KOPT-K1 (cell line): Measurements from ENCODE around the gene AGAP3.

Source experiments
- H3K27ac ChIP-seq: fragments of 200-600 bp; sonication (generic); 2 replicates; pipeline ENCODE4 v1.5.1; 2016; ENCODE audit warnings: antibody characterized with exemption, mild to moderate bottlenecking, low read depth, low read length; ENCODE audit not compliant: poor library complexity, severe bottlenecking
- H3K36me3 ChIP-seq: fragments of 200-600 bp; sonication (generic); 2 replicates; pipeline ENCODE4 v1.5.1; 2017; ENCODE audit warnings: antibody characterized with exemption, mild to moderate bottlenecking, low read length, moderate library complexity; ENCODE audit not compliant: insufficient read depth
- H3K9me3 ChIP-seq: fragments of 200-600 bp; sonication (generic); 2 replicates; pipeline ENCODE4 v1.5.1; 2017; ENCODE audit warnings: antibody characterized with exemption, low read length, mild to moderate bottlenecking; ENCODE audit not compliant: insufficient read depth, poor library complexity, severe bottlenecking

Gene AGAP3

DNA sequence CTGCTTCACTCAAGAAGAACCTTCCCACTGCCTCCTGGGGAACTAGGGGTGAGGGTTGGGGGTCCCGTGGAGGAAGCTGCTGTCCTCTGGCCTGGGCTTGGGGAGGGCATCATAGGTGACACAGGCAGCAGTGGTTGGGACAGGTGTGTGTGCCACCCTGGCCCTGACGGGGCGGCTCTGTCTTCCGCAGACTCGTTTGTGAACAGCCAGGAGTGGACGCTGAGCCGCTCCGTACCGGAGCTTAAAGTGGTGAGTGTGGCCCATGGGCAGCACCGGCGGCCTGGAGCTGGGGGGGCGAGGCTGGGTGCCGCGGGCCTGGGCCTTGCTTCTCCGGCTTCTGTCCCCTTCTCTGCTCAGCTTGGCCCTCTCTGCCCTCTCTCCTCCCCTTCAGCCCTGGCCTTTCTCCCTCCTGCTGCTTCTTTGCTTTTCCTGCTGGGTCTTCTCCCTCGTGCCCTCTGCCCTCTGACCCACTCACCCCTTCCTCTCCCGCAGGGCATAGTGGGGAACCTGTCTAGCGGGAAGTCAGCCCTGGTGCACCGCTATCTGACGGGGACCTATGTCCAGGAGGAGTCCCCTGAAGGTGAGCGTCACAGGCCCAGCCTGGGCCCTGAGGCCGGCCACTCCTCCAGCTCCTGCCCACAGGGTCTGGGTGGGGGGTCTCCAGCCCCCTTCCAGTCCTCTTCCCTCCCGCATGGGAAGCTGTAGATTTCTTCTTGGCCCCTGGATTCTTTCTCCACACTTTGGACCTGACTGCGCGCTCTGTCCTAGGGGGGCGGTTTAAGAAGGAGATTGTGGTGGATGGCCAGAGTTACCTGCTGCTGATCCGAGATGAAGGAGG, 30.5 kb downstream of the AGAP3 start:
- peak overlapping the region; percentile 81 for H3K27ac ChIP-seq

GRCh38 chr7:151117565-151117964, 31.3 kb downstream of the AGAP3 start:
- Histone ChIP-seq H3K36me3 (0 out of 2 replicates have a peak, but pooled peaks cover 3% of the 10 kb centered on the region), H3K9me3 (no peaks in the 10 kb centered on the region)

More for the DNA sequence above, 30.5 kb downstream of the AGAP3 start:
- no peaks in the 10 kb centered on the region for H3K9me3 ChIP-seq
- 0 out of 2 replicates have a peak, but pooled peaks cover 3% of the 10 kb centered on the region for H3K36me3 ChIP-seq

DNA sequence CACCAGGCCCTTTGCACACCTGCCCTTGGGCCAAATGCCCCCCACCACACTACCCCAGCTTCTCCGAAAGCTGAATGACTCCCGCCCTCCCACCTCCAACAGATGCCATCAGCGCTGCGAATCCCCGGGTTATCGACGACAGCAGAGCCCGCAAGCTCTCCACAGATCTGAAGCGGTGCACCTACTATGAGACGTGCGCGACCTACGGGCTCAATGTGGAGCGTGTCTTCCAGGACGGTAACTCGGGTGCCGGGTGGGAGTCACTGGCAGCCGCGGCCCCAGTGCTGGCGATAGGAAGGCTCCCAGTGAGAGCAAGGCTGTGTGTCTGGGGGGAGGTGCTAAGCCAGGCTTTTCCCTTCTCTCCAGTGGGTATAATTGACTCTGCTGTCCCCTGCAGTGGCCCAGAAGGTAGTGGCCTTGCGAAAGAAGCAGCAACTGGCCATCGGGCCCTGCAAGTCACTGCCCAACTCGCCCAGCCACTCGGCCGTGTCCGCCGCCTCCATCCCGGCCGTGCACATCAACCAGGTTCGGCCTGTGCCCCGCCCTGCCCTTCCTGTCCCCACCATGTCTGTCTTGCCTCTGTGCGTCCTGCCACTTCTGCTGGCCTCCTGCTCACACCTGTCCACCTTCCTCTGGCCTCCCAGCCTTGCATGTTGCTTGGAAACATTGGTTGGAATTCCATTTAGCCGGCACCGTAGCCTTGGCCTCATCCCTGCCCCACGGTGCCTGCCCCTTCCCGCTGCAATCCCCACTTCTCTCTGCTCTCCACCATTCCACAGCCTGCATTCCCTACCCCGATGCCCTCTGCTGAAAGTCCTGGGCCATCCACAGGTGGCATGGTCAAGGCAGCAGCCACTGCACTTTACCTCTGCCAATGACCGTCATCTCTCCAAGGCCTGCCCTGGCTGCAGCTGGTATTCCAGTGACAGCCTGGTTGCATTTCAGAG, 32.1 kb downstream of the AGAP3 start:
- H3K27ac ChIP-seq, result peak overlapping the region; percentile 81
- H3K9me3 ChIP-seq, result no peaks in the 10 kb centered on the region
- H3K36me3 ChIP-seq, result 0 out of 2 replicates have a peak, but pooled peaks cover 3% of the 10 kb centered on the region

More at GRCh38 chr7:151117565-151117964, 31.3 kb downstream of the AGAP3 start:
- peak overlapping the region; percentile 81 for H3K27ac ChIP-seq

- Histone ChIP-seq H3K9me3 (no peaks in the 10 kb centered on the region), H3K27ac (no peak overlapping the region), H3K36me3 (0 out of 2 replicates have a peak, but pooled peaks cover 3% of the 10 kb centered on the region)
Observed at GRCh38 chr7:151119055-151119415, 32.8 kb downstream of the AGAP3 start.

GRCh38 chr7:151119902-151120301, 33.6 kb downstream of the AGAP3 start:
- Histone ChIP-seq H3K27ac (no peak overlapping the region), H3K36me3 (peaks cover 5% of the 10 kb centered on the region; the same call in 1 of the 2 replicates), H3K9me3 (no peaks in the 10 kb centered on the region)

- Histone ChIP-seq H3K27ac (no peak overlapping the region), H3K36me3 (peaks cover 9% of the 10 kb centered on the region; the same call in 1 of the 2 replicates), H3K9me3 (no peaks in the 10 kb centered on the region)
Observed at GRCh38 chr7:151120896-151121295, 34.6 kb downstream of the AGAP3 start.

DNA sequence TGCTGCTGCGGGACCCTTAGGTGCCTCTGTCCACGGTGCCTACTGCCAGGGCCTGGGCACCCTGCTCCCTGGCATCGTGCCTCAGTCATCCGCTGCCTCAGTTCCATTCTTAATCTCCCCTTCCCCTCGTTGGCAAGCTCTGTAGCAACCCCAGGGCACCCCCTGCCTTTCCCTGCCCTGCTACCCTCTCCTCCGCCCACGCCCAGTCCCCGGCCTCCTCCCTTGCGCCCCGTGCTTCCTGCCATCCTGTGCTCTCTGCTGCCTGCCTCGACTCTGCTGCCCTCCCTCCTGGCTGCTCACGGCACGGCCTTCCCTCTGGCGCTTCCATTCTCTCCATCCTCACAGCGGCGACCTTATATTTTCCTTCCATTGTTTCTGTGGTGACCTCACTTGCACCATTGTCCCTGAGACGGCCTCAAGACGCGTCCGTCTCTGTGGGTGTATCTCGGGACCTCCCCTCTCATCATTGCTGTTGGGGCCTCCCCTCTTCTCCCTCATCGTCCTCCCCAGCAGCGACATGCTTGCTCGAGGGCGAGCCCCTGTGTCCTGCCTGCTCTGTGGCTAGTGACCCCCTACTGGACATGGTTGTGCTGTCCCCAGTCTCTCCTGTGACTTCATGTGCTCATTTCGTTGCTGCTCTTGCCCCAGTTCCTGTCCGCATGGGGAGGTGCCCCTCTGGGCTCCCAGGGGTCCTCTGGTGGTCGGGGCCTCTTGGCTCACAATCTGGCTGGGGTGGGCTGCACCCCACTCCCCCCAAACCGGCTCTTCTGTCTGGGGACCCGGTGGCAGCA, 35.3 kb downstream of the AGAP3 start:
- H3K27ac ChIP-seq, result no peak overlapping the region
- peaks cover 9% of the 10 kb centered on the region; the same call in 1 of the 2 replicates for H3K36me3 ChIP-seq
- H3K9me3 ChIP-seq, result no peaks in the 10 kb centered on the region

GRCh38 chr7:151122276-151122675, 36.0 kb downstream of the AGAP3 start:
- Histone ChIP-seq H3K36me3 (peaks cover 9% of the 10 kb centered on the region; the same call in 1 of the 2 replicates), H3K27ac (no peak overlapping the region), H3K9me3 (no peaks in the 10 kb centered on the region)

DNA sequence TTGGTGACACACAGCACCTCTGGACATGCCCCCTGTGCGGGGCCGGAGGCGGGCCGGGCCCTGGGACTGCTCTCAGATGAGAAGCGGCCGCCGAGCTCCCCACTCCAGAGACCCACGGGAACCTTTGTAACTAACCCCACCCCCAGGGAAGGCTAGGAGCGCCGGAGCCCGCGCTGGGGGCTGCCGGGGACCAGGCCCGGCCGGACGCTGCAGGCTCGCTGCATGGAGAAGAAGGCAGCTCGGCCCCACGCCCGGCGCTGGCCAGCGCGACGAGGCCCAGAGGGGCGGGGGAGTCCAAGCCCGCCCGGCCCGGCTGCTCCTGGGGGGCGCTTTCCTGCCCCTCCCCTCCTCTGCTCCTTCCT, 36.5 kb downstream of the AGAP3 start:
- Histone ChIP-seq H3K36me3 (peaks cover 9% of the 10 kb centered on the region; the same call in 1 of the 2 replicates), H3K27ac (no peak overlapping the region), H3K9me3 (no peaks in the 10 kb centered on the region)

DNA sequence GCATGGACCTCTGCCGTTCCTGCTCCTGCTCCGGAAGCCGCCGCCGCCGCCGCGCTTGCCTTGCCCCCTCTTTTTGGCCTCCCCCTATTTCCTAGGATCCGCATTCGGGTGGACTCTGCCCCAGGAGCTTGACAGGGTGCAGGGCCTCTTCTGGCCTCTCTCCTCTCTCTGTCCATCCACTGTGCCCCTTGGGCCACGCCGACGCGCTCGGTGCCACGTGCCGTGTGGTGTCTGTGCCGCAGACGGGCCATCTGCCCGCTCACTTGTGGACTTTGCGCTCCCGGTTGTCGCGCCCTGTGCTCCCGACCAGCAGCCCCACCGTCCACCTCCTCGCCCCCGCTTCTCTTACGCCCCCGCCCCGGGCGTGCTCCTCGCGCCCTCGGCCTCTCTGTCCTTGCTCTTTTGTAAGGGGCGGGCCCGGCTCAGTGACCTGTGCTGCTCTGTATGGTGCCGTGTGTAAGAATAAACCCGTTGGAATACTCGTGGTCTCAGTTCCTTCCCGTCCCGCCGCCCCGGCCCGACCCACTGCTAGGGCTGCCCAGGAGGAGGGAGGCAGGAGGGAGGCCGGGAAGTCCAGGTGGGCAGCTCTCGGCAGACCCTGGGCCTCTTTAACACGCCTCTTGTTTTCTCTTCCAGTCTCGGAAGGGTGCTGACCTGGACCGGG, 37.0 kb downstream of the AGAP3 start:
- no peaks in the 10 kb centered on the region for H3K9me3 ChIP-seq
- H3K27ac ChIP-seq, result no peak overlapping the region
- H3K36me3 ChIP-seq, result peaks cover 9% of the 10 kb centered on the region; the same call in 1 of the 2 replicates

- H3K27ac ChIP-seq, result no peak overlapping the region
- H3K9me3 ChIP-seq, result no peaks in the 10 kb centered on the region
- peaks cover 12% of the 10 kb centered on the region; the same call in 1 of the 2 replicates for H3K36me3 ChIP-seq
Observed at GRCh38 chr7:151123822-151124464, 37.7 kb downstream of the AGAP3 start.

DNA sequence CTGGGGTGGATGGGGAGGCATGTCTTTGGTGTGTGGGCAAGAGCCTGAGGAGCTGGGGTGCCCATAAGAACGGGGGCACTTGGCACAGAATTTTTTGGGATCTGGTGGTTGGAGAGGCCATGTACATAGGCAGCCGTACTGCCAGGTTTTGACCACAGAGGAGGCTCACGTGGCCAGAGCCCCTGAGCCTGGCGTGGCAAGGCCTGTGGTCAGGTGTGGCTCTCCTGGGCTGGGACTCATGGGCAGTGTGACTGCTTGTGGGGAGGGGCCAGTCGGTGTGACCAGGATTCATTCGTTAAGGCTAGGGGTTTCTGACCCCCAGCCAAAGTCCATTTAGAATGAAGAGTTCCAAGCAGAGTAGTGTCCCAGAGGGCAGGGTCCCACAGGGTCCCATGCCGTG, 38.2 kb downstream of the AGAP3 start:
- no peaks in the 10 kb centered on the region for H3K9me3 ChIP-seq
- H3K36me3 ChIP-seq, result peaks cover 12% of the 10 kb centered on the region; the same call in 1 of the 2 replicates

DNA sequence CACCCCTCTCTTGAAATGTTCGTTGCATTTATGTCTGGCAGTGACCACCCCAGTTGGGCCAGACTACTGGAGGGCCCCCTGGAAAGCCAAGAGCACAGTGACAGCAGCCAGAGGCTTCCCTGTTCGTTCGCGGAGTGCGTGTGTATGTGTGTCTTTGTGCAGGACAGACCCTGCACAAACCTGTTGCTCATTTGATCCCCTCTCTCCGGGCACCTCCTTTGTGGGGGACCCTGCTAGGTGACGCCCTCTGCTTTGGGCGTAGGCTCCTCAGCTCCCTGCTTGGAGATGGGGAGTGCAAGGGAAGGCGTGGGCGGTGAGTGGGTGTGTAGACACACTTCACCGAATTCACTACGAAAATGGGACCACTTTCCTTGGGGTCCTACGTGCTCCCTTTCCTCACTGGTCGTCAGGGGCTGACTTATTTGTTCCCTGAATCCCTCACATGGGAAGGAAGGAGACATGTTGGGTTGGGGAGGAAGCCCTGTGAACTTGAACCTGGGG, 38.7 kb downstream of the AGAP3 start:
- no peaks in the 10 kb centered on the region for H3K9me3 ChIP-seq
- no peak overlapping the region for H3K27ac ChIP-seq
- H3K36me3 ChIP-seq, result peaks cover 12% of the 10 kb centered on the region; the same call in 1 of the 2 replicates

More for the DNA sequence above, 38.2 kb downstream of the AGAP3 start:
- no peak overlapping the region for H3K27ac ChIP-seq
